ENCODE results near the gene C17orf114.

C17orf114 gene

GRCh38 chr17:4800462-4801196 lies 1.5 kb downstream of the C17orf114 start:
- H2AFZ ChIP-seq (ENCODE audit: low read depth, low read length), result no peak overlapping the region

GRCh38 chr17:4796552-4796920 lies 5.6 kb downstream of the C17orf114 start:
- no peak overlapping the region for H2AFZ ChIP-seq (ENCODE audit: low read depth, low read length)
- 0 out of 2 replicates have a peak, but pooled peaks cover 4% of the 10 kb centered on the region for H3K9me3 ChIP-seq (ENCODE audit: insufficient read depth, low read length)
- TF ChIP-seq EZH2phosphoT487 (IDR thresholded peaks at IDR 0.05; ENCODE audit: low read depth) (no peak), CTCF (IDR thresholded peaks at IDR 0.05; ENCODE audit: low read depth, low read length) (no peak)
- no peaks in the 10 kb centered on the region for H3K36me3 ChIP-seq (replicated peaks; ENCODE audit: low read depth, low read length)
- H3K4me3 ChIP-seq (ENCODE audit: low read length), result peak overlapping the region; percentile 98
- peak overlapping the region; percentile 43 for H3K27ac ChIP-seq (ENCODE audit: low read length)
- H3K79me2 ChIP-seq (ENCODE audit: low read length), result peaks cover 11% of the 10 kb centered on the region
- H3K4me1 ChIP-seq (ENCODE audit: low read length), result no peaks in the 10 kb centered on the region
- H3K9ac ChIP-seq (ENCODE audit: low read length), result peak overlapping the region; percentile 87
- no peaks in the 10 kb centered on the region for H4K20me1 ChIP-seq (ENCODE audit: insufficient read depth, low read length)
- H3K27me3 ChIP-seq (ENCODE audit: low read depth, low read length), result no peaks in the 10 kb centered on the region; the same call in 1 of the 2 replicates
- peak overlapping the region; percentile 77 for H3K4me2 ChIP-seq (ENCODE audit: low read length)

More at GRCh38 chr17:4800462-4801196, 1.5 kb downstream of the C17orf114 start:
- Histone ChIP-seq H3K9ac (ENCODE audit: low read length) (no peak overlapping the region), H4K20me1 (ENCODE audit: insufficient read depth, low read length) (no peaks in the 10 kb centered on the region), H3K36me3 (replicated peaks; ENCODE audit: low read depth, low read length) (no peaks in the 10 kb centered on the region), H3K4me2 (ENCODE audit: low read length) (no peak overlapping the region), H3K79me2 (ENCODE audit: low read length) (peaks cover 11% of the 10 kb centered on the region), H3K4me3 (ENCODE audit: low read length) (no peak overlapping the region), H3K27ac (ENCODE audit: low read length) (no peak overlapping the region), H3K9me3 (ENCODE audit: insufficient read depth, low read length) (no peaks in the 10 kb centered on the region), H3K4me1 (ENCODE audit: low read length) (no peaks in the 10 kb centered on the region), H3K27me3 (ENCODE audit: low read depth, low read length) (no peaks in the 10 kb centered on the region)
- TF ChIP-seq CTCF (IDR thresholded peaks at IDR 0.05; ENCODE audit: low read depth, low read length) (no peak), EZH2phosphoT487 (IDR thresholded peaks at IDR 0.05; ENCODE audit: low read depth) (no peak)

- Histone ChIP-seq H3K4me2 (ENCODE audit: low read length) (peak overlapping the region; percentile 29), H3K27ac (ENCODE audit: low read length) (no peak overlapping the region), H3K4me3 (ENCODE audit: low read length) (peak overlapping the region; percentile 98)
Observed at GRCh38 chr17:4795168-4795567, 7.0 kb downstream of the C17orf114 start.

More at GRCh38 chr17:4795168-4795567, 7.0 kb downstream of the C17orf114 start:
- no peak overlapping the region for H3K9ac ChIP-seq (ENCODE audit: low read length)
- H3K4me1 ChIP-seq (ENCODE audit: low read length), result peaks cover 3% of the 10 kb centered on the region; the same call in 1 of the 2 replicates
- TF ChIP-seq EZH2phosphoT487 (IDR thresholded peaks at IDR 0.05; ENCODE audit: low read depth) (no peak), CTCF (IDR thresholded peaks at IDR 0.05; ENCODE audit: low read depth, low read length) (no peak)
- no peaks in the 10 kb centered on the region for H4K20me1 ChIP-seq (ENCODE audit: insufficient read depth, low read length)
- no peaks in the 10 kb centered on the region for H3K36me3 ChIP-seq (replicated peaks; ENCODE audit: low read depth, low read length)
- no peaks in the 10 kb centered on the region; the same call in 1 of the 2 replicates for H3K27me3 ChIP-seq (ENCODE audit: low read depth, low read length)
- peaks cover 11% of the 10 kb centered on the region for H3K79me2 ChIP-seq (ENCODE audit: low read length)
- H2AFZ ChIP-seq (ENCODE audit: low read depth, low read length), result peak overlapping the region; percentile 62
- H3K9me3 ChIP-seq (ENCODE audit: insufficient read depth, low read length), result 0 out of 2 replicates have a peak, but pooled peaks cover 4% of the 10 kb centered on the region
